Aorta (tissue), 5 donors: ENCODE data around the gene CIRBP. TPM values are rescaled to one million over a fixed set of nuclear protein-coding genes. Genes with fewer than 3 reads are reported as not detected.

Experiments used
- ATAC-seq: fragments of 200-7000 bp; cut with Tn5 transposase; one replicate; pipeline ENCODE4 v1.9.1; 2022; ENCODE audit warnings: moderate library complexity; ENCODE audit not compliant: low FRiP score
- DNase-seq, 2 donors: peaks; one replicate each; pipeline ENCODE4 v3.0.0-alpha.2; 2020
- H3K27ac ChIP-seq, 2 donors: one replicate each; pipeline ENCODE4 v1.5.1; 2013; ENCODE audit warnings: low read length in 2 of 2, mild to moderate bottlenecking in 2 of 2, moderate library complexity in 2 of 2, control low read depth in 1 of 2, inconsistent platforms in 1 of 2, low read depth in 1 of 2
- H3K27me3 ChIP-seq, 2 donors: one replicate each; pipeline ENCODE4 v1.6.1; 2013; ENCODE audit warnings: control low read depth in 1 of 2, low read length in 1 of 2, mild to moderate bottlenecking in 1 of 2, moderate library complexity in 1 of 2; ENCODE audit not compliant: insufficient read depth in 2 of 2, control insufficient read depth in 1 of 2
- H3K36me3 ChIP-seq, 2 donors: one replicate each; pipeline ENCODE4 v1.6.1; 2013; ENCODE audit warnings: control low read depth in 1 of 2, low read length in 1 of 2, mild to moderate bottlenecking in 1 of 2; ENCODE audit not compliant: insufficient read depth in 2 of 2, control insufficient read depth in 1 of 2
- H3K4me1 ChIP-seq, 2 donors: one replicate each; pipeline ENCODE4 v1.6.1; 2013; ENCODE audit warnings: low read length in 2 of 2, control low read depth in 1 of 2, mild to moderate bottlenecking in 1 of 2, moderate library complexity in 1 of 2; ENCODE audit not compliant: insufficient read depth in 2 of 2, control insufficient read depth in 1 of 2
- H3K4me3 ChIP-seq, 2 donors: one replicate each; pipeline ENCODE4 v1.5.1; 2013; ENCODE audit warnings: low read length in 2 of 2, control low read depth in 1 of 2, mild to moderate bottlenecking in 1 of 2
- H3K9me3 ChIP-seq: one replicate; pipeline ENCODE4 v1.6.1; 2013; ENCODE audit warnings: mild to moderate bottlenecking, low read length; ENCODE audit not compliant: control insufficient read depth
- WGBS, 2 donors: extraction: QIAGEN DNeasy Blood & Tissue Kit; methylation state at CpG; one replicate each; pipeline ENCODE4 v1.1.7; 2013; 5-methylcytosine and 5-hydroxymethylcytosine counted together
- intact Hi-C, 2 donors: fragments of 100-400 bp; cut with DNase I; formaldehyde crosslinking; loops; one replicate each; pipeline versions ENCODE4 v1.14.2 to v1.15.0; 2022
- polyA plus RNA-seq, 2 donors: library from polyadenylated mRNA; stranded (reverse); fragments of 200-250 nt; gene quantifications; one replicate each; pipeline ENCODE4 v1.2.3, GENCODE V29; 2013
- total RNA-seq, 2 donors: library from RNA; stranded (reverse); fragmentation: NEBNext Ultra II Directional; extraction: Animal tissue kit (Norgen Biotek cat#: 25700); gene quantifications; one replicate each; pipeline ENCODE4 v1.2.1, GENCODE V29; 2021
- donor health status: healthy with polysubstance abuse.
- donor health status: Bipolar disorder and iron deficiency.
- donor health status: DM: no; HTN: no; CAD: no.
- donor health status: DM: no; HTN: no; CAD: no.
- donor health status: DM: yes; HTN: yes; CAD: no.

CIRBP gene
- total and polyA plus RNA-seq, 4 donors: 252 to 1,634 (median 394) TPM

- H3K36me3 ChIP-seq: no peaks in the 10 kb centered on the region
- ATAC-seq: no peak
Observed at GRCh38 chr19:1229056-1229923, 39.8 kb upstream of the CIRBP start.

DNA sequence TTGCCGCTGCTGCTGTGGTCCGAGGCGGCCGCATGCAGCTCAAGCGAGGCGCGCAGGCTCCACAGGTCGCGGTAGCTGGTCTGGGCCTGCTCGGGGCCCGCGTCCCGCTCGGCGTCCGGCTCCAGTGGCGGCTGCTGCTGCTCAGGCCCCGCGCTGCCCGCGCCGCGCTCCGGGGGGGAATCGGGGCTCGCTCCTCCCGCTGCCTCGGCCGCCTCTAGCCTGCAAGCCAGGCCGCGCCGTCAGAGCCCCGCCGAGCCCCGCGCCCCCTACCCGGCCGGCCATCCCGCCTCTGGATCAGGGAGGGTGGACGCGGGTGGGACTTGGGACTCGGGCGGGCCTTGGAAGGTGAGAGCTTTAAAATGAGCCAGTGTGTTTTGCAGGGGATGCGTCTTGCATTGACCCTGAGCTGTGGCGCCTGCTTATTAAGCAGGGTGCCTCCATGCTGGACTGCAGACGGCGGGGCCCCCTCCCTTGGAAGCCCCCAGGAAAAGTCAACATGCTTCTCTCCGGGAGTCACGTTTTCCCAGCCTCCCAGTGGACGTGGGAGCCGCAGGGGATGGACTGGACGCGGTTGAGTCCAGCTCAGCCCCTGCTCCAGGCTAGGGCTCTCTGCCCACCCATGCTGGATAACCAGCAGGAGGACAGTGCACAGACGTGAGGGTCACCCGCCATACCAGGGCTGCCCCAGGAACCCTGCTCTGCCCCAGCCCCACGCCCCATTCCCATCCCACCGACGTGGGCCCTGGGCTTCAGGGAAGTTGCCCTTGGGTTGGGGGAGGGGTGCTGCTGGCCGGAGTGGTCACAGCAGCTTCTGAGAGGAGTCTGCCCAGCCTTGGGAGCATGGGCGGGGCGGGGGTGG, 39.0 kb upstream of the CIRBP start:
- Histone ChIP-seq H3K4me3 (no peak overlapping the region), H3K27me3 (no peaks in the 10 kb centered on the region), H3K36me3 (no peaks in the 10 kb centered on the region), H3K9me3 (no peaks in the 10 kb centered on the region), H3K27ac (no peak overlapping the region), H3K4me1 (no peaks in the 10 kb centered on the region)
- no peak for DNase-seq
- intact Hi-C loops: no loop called here
- no peak for ATAC-seq
- 89% methylated on average over 48 to 61 of the region's 61 CpGs for WGBS, 2 donors

More at GRCh38 chr19:1229056-1229923, 39.8 kb upstream of the CIRBP start:
- no peak for DNase-seq
- Histone ChIP-seq H3K27me3 (no peaks in the 10 kb centered on the region), H3K4me1 (no peaks in the 10 kb centered on the region), H3K4me3 (no peak overlapping the region), H3K27ac (no peak overlapping the region), H3K9me3 (no peaks in the 10 kb centered on the region)
- intact Hi-C loops: no loop called here
- 96 to 97% methylated on average over 141 to 158 of the region's 158 CpGs for WGBS, 2 donors

DNA sequence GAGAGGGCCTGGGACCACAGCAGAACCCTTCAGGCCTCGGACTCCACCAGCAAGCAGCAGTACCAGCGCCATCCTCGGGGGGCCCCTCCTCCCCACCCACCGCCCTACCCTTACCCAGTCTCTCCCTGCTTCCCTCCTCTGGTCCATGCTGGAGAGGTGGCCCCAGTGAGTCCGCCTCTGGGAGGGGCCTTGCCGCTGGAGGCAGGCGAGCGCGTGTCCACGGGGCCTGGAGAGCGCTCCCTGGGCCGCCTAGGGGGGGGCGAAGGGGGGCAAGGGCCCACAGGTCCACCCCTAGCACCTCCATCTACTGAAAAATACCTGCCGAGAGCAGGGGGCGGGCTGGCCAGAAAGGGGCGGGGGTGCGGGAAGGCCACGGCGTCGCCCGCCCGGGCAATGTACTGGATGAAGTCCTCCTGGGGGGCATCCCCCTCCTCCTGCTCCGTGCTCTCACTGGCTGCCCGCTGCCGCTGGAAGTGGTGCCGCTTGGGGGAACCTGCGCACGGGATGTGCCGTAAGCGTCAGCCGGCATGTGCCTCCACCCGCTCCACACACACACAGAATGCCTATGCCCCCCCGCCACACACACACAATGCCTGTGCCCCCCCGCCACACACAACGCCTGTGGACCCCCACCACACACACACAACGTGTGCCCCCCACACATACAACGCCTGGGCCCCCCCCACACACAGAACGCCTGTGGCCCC, 38.2 kb upstream of the CIRBP start:
- no peak overlapping the region for H3K4me3 ChIP-seq
- no peak overlapping the region for H3K27ac ChIP-seq
- no peaks in the 10 kb centered on the region for H3K9me3 ChIP-seq
- intact Hi-C loops: no loop called here
- no peaks in the 10 kb centered on the region for H3K36me3 ChIP-seq
- no peaks in the 10 kb centered on the region for H3K4me1 ChIP-seq
- no peak for ATAC-seq
- no peak for DNase-seq
- no peaks in the 10 kb centered on the region for H3K27me3 ChIP-seq
- WGBS, 2 donors: 76 to 83% methylated on average over 24 to 38 of the region's 38 CpGs

- no peak overlapping the region for H3K27ac ChIP-seq
- H3K9me3 ChIP-seq: no peaks in the 10 kb centered on the region
- no peaks in the 10 kb centered on the region for H3K4me1 ChIP-seq
- intact Hi-C loops: no loop called here
- no peaks in the 10 kb centered on the region for H3K27me3 ChIP-seq
- no peaks in the 10 kb centered on the region for H3K36me3 ChIP-seq
- ATAC-seq (no peak), DNase-seq (no peak)
- H3K4me3 ChIP-seq: no peak overlapping the region
- WGBS, 2 donors: 78% methylated on average over 15 of the region's 15 CpGs
Observed at GRCh38 chr19:1231729-1232637, 37.1 kb upstream of the CIRBP start.

- WGBS, 2 donors: 31 to 37% methylated on average over 14 to 15 of the region's 15 CpGs
- ATAC-seq (peak; percentile 6), DNase-seq (peak in 1 of 2 donors; percentile 87)
- no peaks in the 10 kb centered on the region for H3K27me3 ChIP-seq
- H3K36me3 ChIP-seq: no peaks in the 10 kb centered on the region
- intact Hi-C loops: no loop called here
- H3K4me1 ChIP-seq: no peaks in the 10 kb centered on the region
- H3K9me3 ChIP-seq: no peaks in the 10 kb centered on the region
- H3K4me3 ChIP-seq: no peak overlapping the region
- H3K27ac ChIP-seq: no peak overlapping the region
Observed at GRCh38 chr19:1232652-1233072, 36.5 kb upstream of the CIRBP start.

DNA sequence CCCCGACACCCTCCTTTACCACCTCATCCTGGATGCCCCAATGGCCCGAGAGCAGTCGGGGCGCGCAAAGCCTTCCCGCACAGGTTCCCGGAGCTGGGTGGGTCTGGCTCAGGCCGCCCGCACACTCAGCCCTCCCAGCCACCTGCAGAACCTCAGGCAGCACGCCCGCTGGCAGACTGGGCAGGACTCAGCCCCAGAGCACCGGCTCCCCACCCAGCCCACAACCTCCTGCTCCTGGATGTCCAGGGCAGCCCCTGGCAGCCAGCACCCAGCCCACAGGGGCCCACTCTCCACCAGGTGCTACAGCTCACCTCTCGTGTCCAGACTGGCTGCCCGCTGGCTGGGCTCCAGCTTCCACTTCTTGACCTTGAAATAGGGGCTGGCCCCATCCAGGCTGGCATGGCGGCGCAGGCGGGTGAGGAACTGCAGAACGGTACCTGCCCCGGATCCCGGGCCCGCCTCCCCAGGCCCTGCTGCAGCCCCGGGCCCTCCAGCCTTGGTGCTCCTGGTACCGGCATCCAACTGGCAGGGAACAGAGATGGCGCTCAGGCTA, 35.9 kb upstream of the CIRBP start:
- Histone ChIP-seq H3K27ac (no peak overlapping the region), H3K9me3 (no peaks in the 10 kb centered on the region), H3K4me3 (no peak overlapping the region), H3K4me1 (no peaks in the 10 kb centered on the region), H3K36me3 (no peaks in the 10 kb centered on the region), H3K27me3 (no peaks in the 10 kb centered on the region)
- 91 to 94% methylated on average over 16 to 24 of the region's 24 CpGs for WGBS, 2 donors
- intact Hi-C loops: no loop called here
- ATAC-seq (peak; percentile 5), DNase-seq (no peak)

GRCh38 chr19:1234051-1234954, 34.8 kb upstream of the CIRBP start:
- WGBS, 2 donors: 92 to 94% methylated on average over 41 to 45 of the region's 45 CpGs
- no peak overlapping the region for H3K27ac ChIP-seq
- H3K4me3 ChIP-seq: no peak overlapping the region
- no peaks in the 10 kb centered on the region for H3K27me3 ChIP-seq
- no peaks in the 10 kb centered on the region for H3K9me3 ChIP-seq
- DNase-seq: no peak
- ATAC-seq: no peak
- H3K4me1 ChIP-seq: no peaks in the 10 kb centered on the region
- intact Hi-C loops: no loop called here
- no peaks in the 10 kb centered on the region for H3K36me3 ChIP-seq
